ENCODE results near the gene MBNL1.

Gene MBNL1

GRCh38 chr3:152299249-152299976, 30.7 kb downstream of the MBNL1 start:
- DNase-seq, result no peak

- DNase-seq, result no peak
Measured at GRCh38 chr3:152300029-152300731, 31.5 kb downstream of the MBNL1 start.

GRCh38 chr3:152301745-152302181, 33.0 kb downstream of the MBNL1 start:
- no peak for DNase-seq

GRCh38 chr3:152302521-152303021, 33.8 kb downstream of the MBNL1 start:
- no peak for DNase-seq

GRCh38 chr3:152304160-152304559, 35.4 kb downstream of the MBNL1 start:
- DNase-seq, result no peak

GRCh38 chr3:152305075-152305474, 36.3 kb downstream of the MBNL1 start:
- DNase-seq, result no peak

- DNase-seq, result peak; percentile 91
Measured at GRCh38 chr3:152307829-152308474, 39.2 kb downstream of the MBNL1 start.

- DNase-seq, result no peak
Measured at GRCh38 chr3:152308475-152308844, 39.7 kb downstream of the MBNL1 start.

GRCh38 chr3:152309031-152309430, 40.3 kb downstream of the MBNL1 start:
- DNase-seq, result peak; percentile 36

- no peak for DNase-seq
Measured at GRCh38 chr3:152309535-152310307, 41.0 kb downstream of the MBNL1 start.

GRCh38 chr3:152313430-152313829, 44.7 kb downstream of the MBNL1 start:
- no peak for DNase-seq

- no peak for DNase-seq
Measured at GRCh38 chr3:152313914-152314313, 45.2 kb downstream of the MBNL1 start.

GRCh38 chr3:152314677-152315353, 46.1 kb downstream of the MBNL1 start:
- no peak for DNase-seq

GRCh38 chr3:152315623-152316022, 46.9 kb downstream of the MBNL1 start:
- DNase-seq, result no peak

- peak; percentile 28 for DNase-seq
Measured at GRCh38 chr3:152316318-152316717, 47.6 kb downstream of the MBNL1 start.

- no peak for DNase-seq
Measured at GRCh38 chr3:152317184-152317583, 48.5 kb downstream of the MBNL1 start.

GRCh38 chr3:152317956-152318355, 49.2 kb downstream of the MBNL1 start:
- peak; percentile 89 for DNase-seq

- DNase-seq, result peak; percentile 41
Measured at GRCh38 chr3:152318512-152318911, 49.8 kb downstream of the MBNL1 start.

GRCh38 chr3:152319256-152319655, 50.5 kb downstream of the MBNL1 start:
- no peak for DNase-seq

GRCh38 chr3:152319831-152320617, 51.3 kb downstream of the MBNL1 start:
- DNase-seq, result no peak

GRCh38 chr3:152321200-152321954, 52.6 kb downstream of the MBNL1 start:
- DNase-seq, result no peak
